K562 (cell line): ENCODE data around the gene ZNF575. TPM values are rescaled to one million over a fixed set of nuclear protein-coding genes. Genes with fewer than 3 reads are reported as not detected.
A peak's percentile ranks its signal among the peaks of the same experiment; 100 is the strongest.

Experiments used
- ATAC-seq: fragments of 200-7000 bp; cut with Tn5 transposase; 3 replicates; pipeline ENCODE4 v1.9.1; 2020; ENCODE audit warnings: moderate library complexity
- BruUV-seq: library from RNA; stranded (reverse); fragments of 400-500 nt; replicated peaks from 2 replicates; lab custom pipeline; 2021; lab: Mats Ljungman, UMichigan
- CTCF ChIA-PET: fragments of 300-600 bp; formaldehyde crosslinking; extraction: SDS; loops from one replicate; lab custom pipeline; 2021; ENCODE audit warnings: low intra/inter-chr PET ratio; lab: Yijun Ruan, JAX
- POLR2A ChIA-PET: fragments of 300-600, 350-650 bp; sonication (Branson Sonifier 250); formaldehyde crosslinking; extraction: SDS; loops from one replicate; lab custom pipeline; 2021; ENCODE audit warnings: antibody characterized with exemption, inconsistent platforms; lab: Yijun Ruan, JAX
- DNase-seq, 4 experiments: peaks; one replicate each; pipeline versions ENCODE4 v3.0.0 to v3.0.0-alpha.2; 2011 to 2018; ENCODE audit warnings: low spot score in 3 of 4, mixed read lengths in 3 of 4; ENCODE audit errors: extremely low read depth in 1 of 4
- FAIRE-seq: peaks from 2 replicates; lab custom pipeline; 2011; peaks lifted over from hg19 to GRCh38; lab: Jason Lieb, UNC
- H2AFZ ChIP-seq: 2 replicates; pipeline ENCODE4 v1.6.0; 2011; ENCODE audit warnings: low read depth, low read length, control low read depth, inconsistent platforms
- H3K27ac ChIP-seq: fragments of 200-600 bp; 3 replicates; pipeline ENCODE4 v1.8.0; 2011; ENCODE audit warnings: low read depth, mild to moderate bottlenecking, control low read depth, inconsistent platforms, low read length, moderate library complexity, mixed read lengths; ENCODE audit errors: extremely low read depth
- H3K27me3 ChIP-seq, 2 experiments: fragments of 300-600 bp in 1 of 2; 2 replicates in 1 of 2; 3 replicates in 1 of 2; pipeline versions ENCODE4 v1.6.0 to v1.8.0; 2011; ENCODE audit warnings: inconsistent platforms in 2 of 2, low read length in 2 of 2, mild to moderate bottlenecking in 1 of 2, mixed read lengths in 1 of 2, moderate library complexity in 1 of 2; ENCODE audit not compliant: control insufficient read depth in 2 of 2, insufficient read depth in 2 of 2
- H3K36me3 ChIP-seq: fragments of 300-600 bp; 3 replicates; pipeline ENCODE4 v1.8.0; 2011; ENCODE audit warnings: mild to moderate bottlenecking, low read length, inconsistent platforms; ENCODE audit not compliant: control insufficient read depth, insufficient read depth
- H3K4me1 ChIP-seq, 2 experiments: fragments of 200-600 bp in 1 of 2; replicated peaks in 1 of 2; 2 replicates in 1 of 2; 3 replicates in 1 of 2; pipeline versions ENCODE4 v1.5.1 to v1.8.0; 2011; ENCODE audit warnings: inconsistent platforms in 2 of 2, low read length in 2 of 2, mild to moderate bottlenecking in 1 of 2, mixed read lengths in 1 of 2, moderate library complexity in 1 of 2; ENCODE audit not compliant: control insufficient read depth in 2 of 2, insufficient read depth in 2 of 2
- H3K4me2 ChIP-seq: 2 replicates; pipeline ENCODE4 v1.6.1; 2011; ENCODE audit warnings: low read length, control low read depth, inconsistent platforms, mixed read lengths; ENCODE audit not compliant: insufficient read depth
- H3K4me3 ChIP-seq: fragments of 200-600 bp; sonication (generic), shearing (Covaris generic); 2 replicates; pipeline ENCODE4 v1.5.1; 2016; ENCODE audit warnings: control low read depth, inconsistent platforms
- H3K79me2 ChIP-seq: fragments of 200-600 bp; 3 replicates; pipeline ENCODE4 v1.8.0; 2011; ENCODE audit warnings: low read length, inconsistent platforms; ENCODE audit not compliant: control insufficient read depth, insufficient read depth
- H3K9ac ChIP-seq, 2 experiments: 2 replicates each; pipeline versions ENCODE4 v1.6.0 to v1.6.1; 2011; ENCODE audit warnings: low read depth in 2 of 2, low read length in 2 of 2, control low read depth in 1 of 2, inconsistent platforms in 1 of 2, mild to moderate bottlenecking in 1 of 2, mixed read lengths in 1 of 2; ENCODE audit not compliant: insufficient read depth in 1 of 2
- H3K9me1 ChIP-seq: one replicate; pipeline ENCODE4 v1.6.0; 2011; ENCODE audit warnings: inconsistent platforms, mild to moderate bottlenecking, low read length, moderate library complexity; ENCODE audit not compliant: control insufficient read depth, insufficient read depth
- H3K9me3 ChIP-seq: replicated peaks from 2 replicates; pipeline ENCODE4 v1.5.1; 2011; ENCODE audit warnings: low read depth, low read length, inconsistent platforms; ENCODE audit not compliant: control insufficient read depth, insufficient read depth
- H4K20me1 ChIP-seq: replicated peaks from 2 replicates; pipeline ENCODE4 v1.6.1; 2011; ENCODE audit warnings: low read length, inconsistent platforms, mixed read lengths; ENCODE audit not compliant: control insufficient read depth, insufficient read depth
- ZNF274 ChIP-seq: IDR thresholded peaks from 2 replicates; pipeline ENCODE4 v1.6.1; 2011; ENCODE audit warnings: low read depth, mild to moderate bottlenecking, low read length, moderate library complexity, borderline replicate concordance
- WGBS: fragments of 100-300 bp; shearing (Covaris generic); methylation state at CpG from one replicate; pipeline ENCODE4 v1.1.6; 2016; ENCODE audit warnings: low coverage, mixed read lengths; ENCODE audit not compliant: insufficient coverage; ENCODE audit errors: missing lambda C conversion rate; 5-methylcytosine and 5-hydroxymethylcytosine counted together
- in situ Hi-C: fragments of 300-500 bp; cut with MboI; formaldehyde crosslinking; loops from 4 replicates; pipeline ENCODE4 v1.15.0; 2018; ENCODE audit warnings: inconsistent platforms, mixed read lengths
- intact Hi-C: fragments of 100-400 bp; cut with micrococcal nuclease; formaldehyde crosslinking; loops from 2 replicates; pipeline ENCODE4 v1.14.2; 2022
- polyA plus RNA-seq, 8 experiments: library from polyadenylated mRNA; depleted of rRNA in 4 of 8; stranded (reverse) in 5 of 8; unstranded in 3 of 8; fragments of >200 nt; fragmentation: Nextera tagmentation in 2 of 8; fragmentation: Illumina TruSeq in 1 of 8; extraction: Ambion mirVana in 2 of 8; extraction: Trizol in 1 of 8; gene quantifications; 2 replicates each; pipeline versions ENCODE4 v1.2.1 to v1.2.3, GENCODE V29; 2011 to 2014; ENCODE audit warnings: inconsistent platforms in 1 of 8, missing spikeins in 1 of 8
- total RNA-seq, 7 experiments: library from RNA; depleted of rRNA in 6 of 7; stranded (reverse); fragments of >200 nt in 6 of 7; fragmentation: Illumina TruSeq in 2 of 7; extraction: Trizol in 2 of 7; gene quantifications; 2 replicates each; pipeline versions ENCODE4 v1.2.1 to v1.2.3, GENCODE V29; 2011 to 2021; ENCODE audit warnings: low replicate concordance in 1 of 7
- TF ChIP-seq, protein P1 (sequence below): sonication (generic); formaldehyde crosslinking; IDR thresholded peaks from 2 replicates; pipeline ENCODE4 v1.9.0; 2022; ENCODE audit warnings: mild to moderate bottlenecking, missing genetic modification reagents
- TF ChIP-seq, protein P2 (sequence below): IDR thresholded peaks from 2 replicates; pipeline ENCODE4 v1.6.1; 2016; ENCODE audit warnings: missing genetic modification characterization, missing compliant biosample characterization

Gene ZNF575
- total and polyA plus RNA-seq, 9 of the 15 experiments (the other 6 are each of a cell fraction or from before 2014, with no cell fraction given), result 0.20 to 0.98 (median 0.32) TPM; not detected in 6

GRCh38 chr19:43496960-43497359, 36.0 kb upstream of the ZNF575 start (continued):
- TF ChIP-seq ZNF274, result no peak

DNA sequence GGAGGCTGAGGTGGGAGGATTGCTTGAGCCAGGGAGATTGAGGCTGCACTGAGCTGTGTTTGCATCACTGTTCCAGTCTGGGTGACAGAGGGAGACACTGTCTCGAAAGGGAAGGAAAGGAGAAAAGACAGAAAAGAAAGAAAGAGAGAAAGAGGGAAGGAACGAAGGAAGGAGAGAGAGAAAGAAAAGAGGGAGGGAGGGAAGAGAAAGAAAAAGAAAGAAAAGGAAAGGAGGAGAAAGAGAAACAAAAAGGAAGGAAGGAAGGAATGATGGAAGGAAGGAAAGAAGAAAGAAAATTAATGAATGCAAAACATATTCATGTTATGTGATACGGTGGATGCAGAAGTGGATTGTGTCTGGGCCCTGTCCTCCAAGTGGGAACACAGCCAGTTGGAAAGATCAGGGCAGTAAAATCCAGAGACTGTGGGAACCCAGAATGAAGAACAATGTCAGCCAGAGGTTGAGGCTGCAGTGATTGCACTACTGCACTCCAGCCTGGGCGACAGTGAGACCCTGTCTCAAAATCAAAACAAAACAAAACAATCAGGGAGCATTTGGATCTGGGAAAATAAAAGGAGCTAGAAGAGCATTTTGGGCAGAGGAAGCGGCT, 34.6 kb upstream of the ZNF575 start:
- peaks cover 3% of the 10 kb centered on the region; the same call in 1 of the 3 replicates for H3K36me3 ChIP-seq
- H3K4me3 ChIP-seq, result no peak overlapping the region
- no peak for FAIRE-seq
- no peaks in the 10 kb centered on the region for H3K9me3 ChIP-seq
- no peaks in the 10 kb centered on the region for H4K20me1 ChIP-seq
- CTCF ChIA-PET, result no interaction called here
- no TSS peak for BruUV-seq
- in situ Hi-C loops, result no loop called here
- TF ChIP-seq, protein P1, sequence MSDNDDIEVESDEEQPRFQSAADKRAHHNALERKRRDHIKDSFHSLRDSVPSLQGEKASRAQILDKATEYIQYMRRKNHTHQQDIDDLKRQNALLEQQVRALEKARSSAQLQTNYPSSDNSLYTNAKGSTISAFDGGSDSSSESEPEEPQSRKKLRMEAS, result no peak
- TF ChIP-seq, protein P2, sequence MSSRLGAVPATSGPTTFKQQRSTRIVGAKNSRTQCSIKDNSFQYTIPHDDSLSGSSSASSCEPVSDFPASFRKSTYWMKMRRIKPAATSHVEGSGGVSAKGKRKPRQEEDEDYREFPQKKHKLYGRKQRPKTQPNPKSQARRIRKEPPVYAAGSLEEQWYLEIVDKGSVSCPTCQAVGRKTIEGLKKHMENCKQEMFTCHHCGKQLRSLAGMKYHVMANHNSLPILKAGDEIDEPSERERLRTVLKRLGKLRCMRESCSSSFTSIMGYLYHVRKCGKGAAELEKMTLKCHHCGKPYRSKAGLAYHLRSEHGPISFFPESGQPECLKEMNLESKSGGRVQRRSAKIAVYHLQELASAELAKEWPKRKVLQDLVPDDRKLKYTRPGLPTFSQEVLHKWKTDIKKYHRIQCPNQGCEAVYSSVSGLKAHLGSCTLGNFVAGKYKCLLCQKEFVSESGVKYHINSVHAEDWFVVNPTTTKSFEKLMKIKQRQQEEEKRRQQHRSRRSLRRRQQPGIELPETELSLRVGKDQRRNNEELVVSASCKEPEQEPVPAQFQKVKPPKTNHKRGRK, result peak; percentile 48; the same call in 1 of the 2 replicates
- TF ChIP-seq, all 486 proteins: peak for 1
- Histone ChIP-seq H3K79me2 (no peaks in the 10 kb centered on the region), H3K27me3 (no peaks in the 10 kb centered on the region), H3K9ac (0 out of 4 replicates have a peak overlapping the region, but pooled peaks of 1 of the 2 experiments have one; percentile 7), H3K4me2 (no peak overlapping the region), H3K9me1 (no peaks in the 10 kb centered on the region), H3K4me1 (peaks cover 8 to 13% of the 10 kb centered on the region in 2 experiments; a peak in 4 of 5 replicates), H3K27ac (no peak overlapping the region), H2AFZ (no peak overlapping the region)
- DNase-seq, result no peak
- intact Hi-C loops, result no loop called here
- WGBS, result 54% methylated on average over 4 of the region's 5 CpGs
- POLR2A ChIA-PET, result interaction anchor here (0.6 to 0.7 kb wide), 2 partner anchors 35 to 201 kb away, joined by 3 to 4 read pairs; partner anchors contain the start of gene ZNF575
- ATAC-seq, result no peak
